K562 (cell line): Measurements from ENCODE around the gene SLC11A1. TPM values are rescaled to one million over a fixed set of nuclear protein-coding genes. Genes with fewer than 3 reads are reported as not detected.

Experiments
- ATAC-seq: fragments of 200-7000 bp; cut with Tn5 transposase; 3 replicates; pipeline ENCODE4 v1.9.1; 2020; ENCODE audit warnings: moderate library complexity
- BruUV-seq: library from RNA; stranded (reverse); fragments of 400-500 nt; replicated peaks from 2 replicates; lab custom pipeline; 2021; lab: Mats Ljungman, UMichigan
- CTCF ChIA-PET: fragments of 300-600 bp; formaldehyde crosslinking; extraction: SDS; loops from one replicate; lab custom pipeline; 2021; ENCODE audit warnings: low intra/inter-chr PET ratio; lab: Yijun Ruan, JAX
- POLR2A ChIA-PET: fragments of 300-600, 350-650 bp; sonication (Branson Sonifier 250); formaldehyde crosslinking; extraction: SDS; loops from one replicate; lab custom pipeline; 2021; ENCODE audit warnings: antibody characterized with exemption, inconsistent platforms; lab: Yijun Ruan, JAX
- DNase-seq, 4 experiments: peaks; one replicate each; pipeline versions ENCODE4 v3.0.0 to v3.0.0-alpha.2; 2011 to 2018; ENCODE audit warnings: low spot score in 3 of 4, mixed read lengths in 3 of 4; ENCODE audit errors: extremely low read depth in 1 of 4
- FAIRE-seq: peaks from 2 replicates; lab custom pipeline; 2011; peaks lifted over from hg19 to GRCh38; lab: Jason Lieb, UNC
- H2AFZ ChIP-seq: 2 replicates; pipeline ENCODE4 v1.6.0; 2011; ENCODE audit warnings: low read depth, low read length, control low read depth, inconsistent platforms
- H3K27ac ChIP-seq: fragments of 200-600 bp; 3 replicates; pipeline ENCODE4 v1.8.0; 2011; ENCODE audit warnings: low read depth, mild to moderate bottlenecking, control low read depth, inconsistent platforms, low read length, moderate library complexity, mixed read lengths; ENCODE audit errors: extremely low read depth
- H3K27me3 ChIP-seq, 2 experiments: fragments of 300-600 bp in 1 of 2; 2 replicates in 1 of 2; 3 replicates in 1 of 2; pipeline versions ENCODE4 v1.6.0 to v1.8.0; 2011; ENCODE audit warnings: inconsistent platforms in 2 of 2, low read length in 2 of 2, mild to moderate bottlenecking in 1 of 2, mixed read lengths in 1 of 2, moderate library complexity in 1 of 2; ENCODE audit not compliant: control insufficient read depth in 2 of 2, insufficient read depth in 2 of 2
- H3K36me3 ChIP-seq: fragments of 300-600 bp; 3 replicates; pipeline ENCODE4 v1.8.0; 2011; ENCODE audit warnings: mild to moderate bottlenecking, low read length, inconsistent platforms; ENCODE audit not compliant: control insufficient read depth, insufficient read depth
- H3K4me1 ChIP-seq, 2 experiments: fragments of 200-600 bp in 1 of 2; replicated peaks in 1 of 2; 2 replicates in 1 of 2; 3 replicates in 1 of 2; pipeline versions ENCODE4 v1.5.1 to v1.8.0; 2011; ENCODE audit warnings: inconsistent platforms in 2 of 2, low read length in 2 of 2, mild to moderate bottlenecking in 1 of 2, mixed read lengths in 1 of 2, moderate library complexity in 1 of 2; ENCODE audit not compliant: control insufficient read depth in 2 of 2, insufficient read depth in 2 of 2
- H3K4me2 ChIP-seq: 2 replicates; pipeline ENCODE4 v1.6.1; 2011; ENCODE audit warnings: low read length, control low read depth, inconsistent platforms, mixed read lengths; ENCODE audit not compliant: insufficient read depth
- H3K4me3 ChIP-seq: fragments of 200-600 bp; sonication (generic), shearing (Covaris generic); 2 replicates; pipeline ENCODE4 v1.5.1; 2016; ENCODE audit warnings: control low read depth, inconsistent platforms
- H3K79me2 ChIP-seq: fragments of 200-600 bp; 3 replicates; pipeline ENCODE4 v1.8.0; 2011; ENCODE audit warnings: low read length, inconsistent platforms; ENCODE audit not compliant: control insufficient read depth, insufficient read depth
- H3K9ac ChIP-seq, 2 experiments: 2 replicates each; pipeline versions ENCODE4 v1.6.0 to v1.6.1; 2011; ENCODE audit warnings: low read depth in 2 of 2, low read length in 2 of 2, control low read depth in 1 of 2, inconsistent platforms in 1 of 2, mild to moderate bottlenecking in 1 of 2, mixed read lengths in 1 of 2; ENCODE audit not compliant: insufficient read depth in 1 of 2
- H3K9me1 ChIP-seq: one replicate; pipeline ENCODE4 v1.6.0; 2011; ENCODE audit warnings: inconsistent platforms, mild to moderate bottlenecking, low read length, moderate library complexity; ENCODE audit not compliant: control insufficient read depth, insufficient read depth
- H3K9me3 ChIP-seq: replicated peaks from 2 replicates; pipeline ENCODE4 v1.5.1; 2011; ENCODE audit warnings: low read depth, low read length, inconsistent platforms; ENCODE audit not compliant: control insufficient read depth, insufficient read depth
- H4K20me1 ChIP-seq: replicated peaks from 2 replicates; pipeline ENCODE4 v1.6.1; 2011; ENCODE audit warnings: low read length, inconsistent platforms, mixed read lengths; ENCODE audit not compliant: control insufficient read depth, insufficient read depth
- ATF3 ChIP-seq, 2 experiments: fragments of 450-650 bp in 1 of 2; sonication (generic) in 1 of 2; formaldehyde crosslinking in 1 of 2; IDR thresholded peaks in 1 of 2; conservative IDR thresholded peaks in 1 of 2; 2 replicates each; pipeline versions ENCODE4 v1.6.1 to v1.8.1; 2016 to 2023; ENCODE audit warnings: mild to moderate bottlenecking in 2 of 2, moderate library complexity in 2 of 2, inconsistent platforms in 1 of 2, missing genetic modification reagents in 1 of 2
- ELF1 ChIP-seq: fragments of 200-800 bp; sonication (Bioruptor generic); IDR thresholded peaks from 2 replicates; pipeline ENCODE4 v1.6.1; 2016; ENCODE audit warnings: missing genetic modification characterization, missing compliant biosample characterization
- ELF2 ChIP-seq: fragments of 250-450 bp; sonication (Bioruptor Pico); IDR thresholded peaks from 2 replicates; pipeline ENCODE4 v1.5.0; 2021; ENCODE audit warnings: mild to moderate bottlenecking
- EP300 ChIP-seq: IDR thresholded peaks from 2 replicates; pipeline ENCODE4 v1.6.1; 2012; ENCODE audit warnings: low read length, improper control_type of control experiment
- GMEB1 ChIP-seq: fragments of 250-450 bp; sonication (Bioruptor Pico); IDR thresholded peaks from 2 replicates; pipeline ENCODE4 v1.4.0; 2020; ENCODE audit warnings: mild to moderate bottlenecking
- NR1H2 ChIP-seq: sonication (generic); formaldehyde crosslinking; IDR thresholded peaks from 2 replicates; pipeline ENCODE4 v1.4.0; 2020; ENCODE audit warnings: mild to moderate bottlenecking, missing genetic modification reagents
- RBBP5 ChIP-seq: fragments of 200-600 bp; sonication (generic); IDR thresholded peaks from 2 replicates; pipeline ENCODE4 v1.6.1; 2012; ENCODE audit warnings: borderline replicate concordance, mild to moderate bottlenecking, low read length, control low read depth, inconsistent platforms; ENCODE audit not compliant: insufficient read depth, poor library complexity, severe bottlenecking
- SREBF1 ChIP-seq: fragments of 150-350 bp; IDR thresholded peaks from 2 replicates; pipeline ENCODE4 v1.6.1; 2014; ENCODE audit warnings: antibody characterized with exemption, low read depth, low read length, borderline replicate concordance
- TEAD1 ChIP-seq, 2 experiments: fragments of 450-650 bp in 1 of 2; sonication (generic) in 1 of 2; formaldehyde crosslinking; IDR thresholded peaks; 2 replicates each; pipeline versions ENCODE4 v1.4.0 to v1.8.0; 2020 to 2022; ENCODE audit warnings: mild to moderate bottlenecking in 2 of 2, missing genetic modification reagents in 1 of 2
- TGIF2 ChIP-seq: sonication (generic); formaldehyde crosslinking; IDR thresholded peaks from 2 replicates; pipeline ENCODE4 v1.8.1; 2022; ENCODE audit warnings: mild to moderate bottlenecking, missing genetic modification reagents, moderate library complexity
- ZNF12 ChIP-seq: sonication (generic); formaldehyde crosslinking; IDR thresholded peaks from 2 replicates; pipeline ENCODE4 v1.4.0; 2020; ENCODE audit warnings: mild to moderate bottlenecking, missing genetic modification reagents
- ZNF324 ChIP-seq: fragments of 250-450 bp; sonication (Bioruptor Pico); IDR thresholded peaks from 2 replicates; pipeline ENCODE4 v1.4.0; 2020; ENCODE audit warnings: mild to moderate bottlenecking
- ZNF444 ChIP-seq: fragments of 250-450 bp; sonication (Bioruptor Pico); IDR thresholded peaks from 2 replicates; pipeline ENCODE4 v1.4.0; 2020; ENCODE audit warnings: mild to moderate bottlenecking, moderate library complexity
- WGBS: fragments of 100-300 bp; shearing (Covaris generic); methylation state at CpG from one replicate; pipeline ENCODE4 v1.1.6; 2016; ENCODE audit warnings: low coverage, mixed read lengths; ENCODE audit not compliant: insufficient coverage; ENCODE audit errors: missing lambda C conversion rate; 5-methylcytosine and 5-hydroxymethylcytosine counted together
- in situ Hi-C: fragments of 300-500 bp; cut with MboI; formaldehyde crosslinking; loops from 4 replicates; pipeline ENCODE4 v1.15.0; 2018; ENCODE audit warnings: inconsistent platforms, mixed read lengths
- intact Hi-C: fragments of 100-400 bp; cut with micrococcal nuclease; formaldehyde crosslinking; loops from 2 replicates; pipeline ENCODE4 v1.14.2; 2022
- polyA plus RNA-seq, 8 experiments: library from polyadenylated mRNA; depleted of rRNA in 4 of 8; stranded (reverse) in 5 of 8; unstranded in 3 of 8; fragments of >200 nt; fragmentation: Nextera tagmentation in 2 of 8; fragmentation: Illumina TruSeq in 1 of 8; extraction: Ambion mirVana in 2 of 8; extraction: Trizol in 1 of 8; gene quantifications; 2 replicates each; pipeline versions ENCODE4 v1.2.1 to v1.2.3, GENCODE V29; 2011 to 2014; ENCODE audit warnings: inconsistent platforms in 1 of 8, missing spikeins in 1 of 8
- total RNA-seq, 7 experiments: library from RNA; depleted of rRNA in 6 of 7; stranded (reverse); fragments of >200 nt in 6 of 7; fragmentation: Illumina TruSeq in 2 of 7; extraction: Trizol in 2 of 7; gene quantifications; 2 replicates each; pipeline versions ENCODE4 v1.2.1 to v1.2.3, GENCODE V29; 2011 to 2021; ENCODE audit warnings: low replicate concordance in 1 of 7

The SLC11A1 gene
- total and polyA plus RNA-seq, 9 of the 15 experiments (the other 6 are each of a cell fraction or from before 2014, with no cell fraction given), result 0.35 to 1.6 (median 0.65) TPM

GRCh38 chr2:218398437-218399390, 16.6 kb downstream of the SLC11A1 start:
- Histone ChIP-seq H3K27me3 (no peaks in the 10 kb centered on the region), H3K36me3 (peaks cover 28% of the 10 kb centered on the region; the same call in 1 of the 3 replicates), H3K27ac (peak overlapping the region; percentile 99), H3K79me2 (peaks cover 75% of the 10 kb centered on the region), H2AFZ (0 out of 2 replicates have a peak overlapping the region, but pooled peaks have one; percentile 47), H4K20me1 (no peaks in the 10 kb centered on the region), H3K9me3 (no peaks in the 10 kb centered on the region), H3K9ac (peak overlapping the region; percentile 98 to 100), H3K9me1 (no peaks in the 10 kb centered on the region), H3K4me2 (peak overlapping the region; percentile 80), H3K4me1 (peaks cover 17 to 82% of the 10 kb centered on the region in 2 experiments), H3K4me3 (peak overlapping the region; percentile 57)
- ATAC-seq, result peak; percentile 42
- TSS peak; percentile 35 for BruUV-seq
- in situ Hi-C loops, result loop anchor here (5.0 kb wide), 1 partner anchor 111 kb away; no protein-coding TSS in a partner anchor
- POLR2A ChIA-PET, result interaction anchor here (0.6 to 0.7 kb wide), 2 partner anchors 18 to 111 kb away, joined by 3 read pairs; no protein-coding TSS in a partner anchor
- CTCF ChIA-PET, result interaction anchor here (0.6 kb wide), 1 partner anchor 68 kb away, joined by 7 read pairs; no protein-coding TSS in a partner anchor
- FAIRE-seq, result no peak
- intact Hi-C loops, result loop anchor here (2.0 to 5.0 kb wide), 2 partner anchors 106 to 169 kb away; partner anchors contain the start of genes CNOT9, TMBIM1 and USP37
- DNase-seq, result peak; percentile 53 to 76 (median 64)
- WGBS, result 2% methylated on average over 24 of the region's 95 CpGs
- TF ChIP-seq GMEB1 (peak; percentile 77; the same call in 1 of the 2 replicates), ZNF12 (CRISPR knock-in tag) (no peak), TGIF2 (CRISPR knock-in tag) (peak; percentile 50; the same call in 1 of the 2 replicates), EP300 (no peak), ELF1 (tag) (0 out of 2 replicates have a peak, but pooled peaks have one; percentile 44), RBBP5 (peak; percentile 37), ZNF444 (no peak), TEAD1 (CRISPR knock-in tag; IDR thresholded peaks at IDR 0.05) (0 out of 4 replicates have a peak, but pooled peaks of 1 of the 2 experiments have one; percentile 26), SREBF1 (no peak), ZNF324 (CRISPR knock-in tag) (no peak), NR1H2 (CRISPR knock-in tag) (no peak), ELF2 (CRISPR knock-in tag) (no peak), ATF3 (IDR thresholded peaks at IDR 0.05) (no peak), ATF3 (CRISPR knock-in tag; conservative IDR thresholded peaks at IDR 0.05) (no peak)
